Left lung (tissue), 10 donors: Measurements from ENCODE around the gene KLRC3. TPM values are rescaled to one million over a fixed set of nuclear protein-coding genes. Genes with fewer than 3 reads are reported as not detected.
"Not testable (repeated sequence)": the region's sequence is repeated elsewhere in the genome, so short reads cannot be mapped to it uniquely, and the experiment has no call there.

Experiments
- ATAC-seq: fragments of 200-7000 bp; cut with Tn5 transposase; one replicate; pipeline ENCODE4 v1.9.1; 2020; ENCODE audit warnings: moderate library complexity
- DNase-seq, 4 donors: peaks; one replicate each; pipeline ENCODE4 v3.0.0-alpha.2; 2013 to 2020
- H3K27ac ChIP-seq, 2 donors: fragments of 200-600 bp; sonication (generic) in 1 of 2; one replicate each; pipeline versions ENCODE4 v1.5.0 to v1.8.0; 2020 to 2021
- H3K27me3 ChIP-seq, 2 donors: fragments of 200-600 bp; sonication (generic) in 1 of 2; one replicate each; pipeline versions ENCODE4 v1.5.0 to v1.8.0; 2020 to 2021
- H3K36me3 ChIP-seq, 2 donors: fragments of 200-600 bp; sonication (generic) in 1 of 2; one replicate each; pipeline versions ENCODE4 v1.5.0 to v1.8.0; 2020 to 2021
- H3K4me1 ChIP-seq, 2 donors: fragments of 200-600 bp; one replicate each; pipeline ENCODE4 v1.8.0; 2021
- H3K4me3 ChIP-seq, 2 donors: fragments of 200-600 bp; sonication (generic) in 1 of 2; one replicate each; pipeline versions ENCODE4 v1.5.0 to v1.8.0; 2020 to 2021; ENCODE audit warnings: mild to moderate bottlenecking in 1 of 2
- H3K9me3 ChIP-seq, 2 donors: fragments of 200-600 bp; sonication (generic) in 1 of 2; one replicate each; pipeline versions ENCODE4 v1.5.0 to v1.8.0; 2020 to 2021
- intact Hi-C, 2 donors: fragments of 100-400 bp; cut with DNase I; formaldehyde crosslinking; loops; one replicate each; pipeline versions ENCODE4 v1.11.2 to v1.14.2; 2022
- polyA plus RNA-seq, 6 donors: library from polyadenylated mRNA; unstranded; fragments of 120-200 nt; gene quantifications; one replicate each; pipeline ENCODE4 v1.2.1, GENCODE V29; 2013; ENCODE audit not compliant: insufficient read length in 6 of 6
- total RNA-seq, 2 donors: library from RNA; stranded (reverse); fragmentation: NEBNext Ultra II Directional; extraction: Animal tissue kit (Norgen Biotek cat#: 25700); gene quantifications; one replicate each; pipeline ENCODE4 v1.2.1, GENCODE V29; 2021
- TF ChIP-seq, protein P1 (sequence below), 2 donors: fragments of 200-600 bp; sonication (generic) in 1 of 2; IDR thresholded peaks; one replicate each; pipeline versions ENCODE4 v1.5.0 to v1.8.0; 2021; ENCODE audit warnings: antibody characterized with exemption in 2 of 2
- donor health status: DM: no; HTN: yes; CAD: no.
- donor health status: DM: no; HTN: no; CAD: no.

The KLRC3 gene
- total and polyA plus RNA-seq, 8 donors = 0.25 to 0.41 (median 0.32) TPM; not detected in 5

DNA sequence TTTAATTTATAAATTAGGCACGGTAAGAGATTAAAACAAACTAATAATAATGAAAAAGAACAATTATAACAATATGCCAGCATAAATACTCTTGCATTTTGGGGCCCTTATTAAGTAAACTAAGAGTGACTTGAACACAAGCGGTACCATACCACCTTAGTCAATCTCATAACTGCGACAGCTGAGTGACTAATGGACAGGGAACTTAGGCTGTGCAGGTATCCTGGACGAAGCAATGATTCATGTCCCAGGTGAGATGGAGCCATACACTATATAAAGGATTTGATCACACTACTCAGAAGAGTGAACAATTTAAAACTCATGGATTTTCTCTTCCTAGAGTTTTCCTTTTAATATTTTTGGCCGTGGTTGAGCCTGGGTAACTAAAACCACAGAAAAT, 15.1 kb downstream of the KLRC3 start:
- ATAC-seq = no peak
- intact Hi-C loops = no loop called here
- Histone ChIP-seq H3K9me3 (no peaks in the 10 kb centered on the region), H3K27me3 (no peaks in the 10 kb centered on the region), H3K4me1 (no peaks in the 10 kb centered on the region), H3K36me3 (no peaks in the 10 kb centered on the region), H3K27ac (no peak overlapping the region), H3K4me3 (no peak overlapping the region)
- TF ChIP-seq, protein P1, sequence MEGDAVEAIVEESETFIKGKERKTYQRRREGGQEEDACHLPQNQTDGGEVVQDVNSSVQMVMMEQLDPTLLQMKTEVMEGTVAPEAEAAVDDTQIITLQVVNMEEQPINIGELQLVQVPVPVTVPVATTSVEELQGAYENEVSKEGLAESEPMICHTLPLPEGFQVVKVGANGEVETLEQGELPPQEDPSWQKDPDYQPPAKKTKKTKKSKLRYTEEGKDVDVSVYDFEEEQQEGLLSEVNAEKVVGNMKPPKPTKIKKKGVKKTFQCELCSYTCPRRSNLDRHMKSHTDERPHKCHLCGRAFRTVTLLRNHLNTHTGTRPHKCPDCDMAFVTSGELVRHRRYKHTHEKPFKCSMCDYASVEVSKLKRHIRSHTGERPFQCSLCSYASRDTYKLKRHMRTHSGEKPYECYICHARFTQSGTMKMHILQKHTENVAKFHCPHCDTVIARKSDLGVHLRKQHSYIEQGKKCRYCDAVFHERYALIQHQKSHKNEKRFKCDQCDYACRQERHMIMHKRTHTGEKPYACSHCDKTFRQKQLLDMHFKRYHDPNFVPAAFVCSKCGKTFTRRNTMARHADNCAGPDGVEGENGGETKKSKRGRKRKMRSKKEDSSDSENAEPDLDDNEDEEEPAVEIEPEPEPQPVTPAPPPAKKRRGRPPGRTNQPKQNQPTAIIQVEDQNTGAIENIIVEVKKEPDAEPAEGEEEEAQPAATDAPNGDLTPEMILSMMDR (IDR thresholded peaks at IDR 0.05) = no peak
- no peak for DNase-seq

DNA sequence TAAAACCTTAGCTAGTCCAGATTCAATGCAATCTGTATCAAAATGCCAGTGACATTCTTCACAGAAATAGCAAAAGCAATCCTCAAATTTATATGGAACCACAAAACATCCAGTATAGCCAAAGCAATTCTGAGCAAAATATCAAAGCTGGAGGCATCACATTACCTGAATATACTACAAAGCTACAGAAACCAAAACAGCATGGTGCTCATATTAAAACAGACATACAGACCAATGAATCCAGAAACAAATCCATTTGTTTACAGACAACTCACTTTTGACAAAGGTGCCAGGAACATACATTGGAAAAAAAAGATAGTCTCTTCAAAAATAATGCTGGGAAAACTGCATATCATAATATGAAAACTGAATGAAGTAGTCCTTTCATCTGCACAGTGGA, 15.6 kb downstream of the KLRC3 start:
- intact Hi-C loops = no loop called here
- TF ChIP-seq, protein P1 (IDR thresholded peaks at IDR 0.05) = no peak
- ATAC-seq = no peak

DNA sequence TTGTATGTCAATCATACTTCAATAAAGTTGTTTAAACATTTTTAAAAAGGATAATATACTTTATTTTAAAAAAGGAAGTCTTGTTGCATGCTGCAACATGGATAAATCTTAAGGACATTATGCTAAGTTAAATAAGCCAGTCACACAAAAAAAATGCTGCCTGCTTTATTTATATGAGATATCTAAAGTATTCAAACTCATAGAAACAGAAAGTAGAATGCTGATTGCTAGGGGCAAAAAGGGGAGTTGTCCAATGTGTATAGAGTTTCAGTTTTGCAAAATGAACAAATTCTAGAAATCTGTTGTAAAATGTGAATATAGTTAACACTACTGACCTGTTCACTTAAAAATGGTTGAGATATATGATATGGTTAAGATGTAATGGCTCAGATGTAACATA, 19.6 kb downstream of the KLRC3 start:
- ATAC-seq = no peak
- Histone ChIP-seq H3K27me3 (no peaks in the 10 kb centered on the region), H3K27ac (no peak overlapping the region), H3K4me3 (no peak overlapping the region), H3K36me3 (no peaks in the 10 kb centered on the region), H3K9me3 (no peaks in the 10 kb centered on the region), H3K4me1 (peaks cover 0 to 3% of the 10 kb centered on the region in 2 donors)
- TF ChIP-seq, protein P1 (IDR thresholded peaks at IDR 0.05) = no peak
- DNase-seq = no peak
- intact Hi-C loops = no loop called here

More for the DNA sequence above, 15.6 kb downstream of the KLRC3 start:
- Histone ChIP-seq H3K9me3 (no peaks in the 10 kb centered on the region), H3K4me1 (no peaks in the 10 kb centered on the region), H3K27me3 (no peaks in the 10 kb centered on the region), H3K36me3 (no peaks in the 10 kb centered on the region), H3K27ac (no peak overlapping the region), H3K4me3 (no peak overlapping the region)
- DNase-seq = no peak

DNA sequence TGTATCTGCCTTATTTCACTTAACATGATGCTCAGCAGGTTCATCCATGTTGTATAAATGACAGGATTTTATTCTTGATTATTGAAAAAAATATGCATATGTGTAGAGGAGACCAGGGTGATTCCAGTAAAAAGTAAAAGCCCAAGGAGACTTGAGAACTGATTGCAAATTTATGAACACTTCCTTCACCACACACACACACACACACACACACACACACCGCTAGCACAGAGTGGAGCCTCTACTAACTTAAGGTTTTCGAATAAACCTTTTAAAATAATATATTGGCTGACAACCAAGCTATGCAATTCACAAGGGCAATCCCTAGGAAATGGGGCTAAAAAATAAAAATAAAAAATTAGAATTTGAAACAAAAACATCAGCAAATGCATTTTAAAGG, 22.2 kb downstream of the KLRC3 start:
- DNase-seq (no peak), ATAC-seq (no peak)
- intact Hi-C loops = no loop called here
- Histone ChIP-seq H3K27me3 (no peaks in the 10 kb centered on the region), H3K36me3 (no peaks in the 10 kb centered on the region), H3K27ac (no peak overlapping the region), H3K4me3 (no peak overlapping the region), H3K9me3 (no peaks in the 10 kb centered on the region), H3K4me1 (peaks cover 0 to 12% of the 10 kb centered on the region in 2 donors)
- TF ChIP-seq, protein P1 (IDR thresholded peaks at IDR 0.05) = no peak

DNA sequence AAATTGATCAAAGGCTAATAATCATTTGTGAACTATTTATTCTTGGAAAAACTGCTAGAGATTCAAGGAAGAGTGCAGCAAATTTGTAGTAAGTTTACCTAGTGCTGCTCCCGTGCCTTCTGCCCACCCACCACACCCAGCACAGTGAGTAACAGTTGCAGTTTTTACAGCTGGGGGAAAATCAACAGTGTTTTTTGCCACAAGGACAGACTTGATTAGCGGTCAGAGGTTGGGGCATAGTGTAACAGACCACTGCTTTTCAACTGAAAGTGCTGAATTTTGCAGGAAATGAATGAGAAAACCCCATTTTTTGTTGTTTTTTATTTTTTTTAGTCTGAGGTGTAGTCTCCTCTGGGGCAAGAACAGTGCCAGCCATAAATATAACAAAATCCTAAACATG, 23.1 kb downstream of the KLRC3 start:
- no peaks in the 10 kb centered on the region for H3K9me3 ChIP-seq
- no peak for ATAC-seq
- DNase-seq = no peak
- peaks cover 0 to 18% of the 10 kb centered on the region in 2 donors for H3K4me1 ChIP-seq
- H3K4me3 ChIP-seq = no peak overlapping the region
- TF ChIP-seq, protein P1 (IDR thresholded peaks at IDR 0.05) = no peak
- no peaks in the 10 kb centered on the region for H3K27me3 ChIP-seq
- intact Hi-C loops = no loop called here
- H3K27ac ChIP-seq = no peak overlapping the region
- no peaks in the 10 kb centered on the region for H3K36me3 ChIP-seq

DNA sequence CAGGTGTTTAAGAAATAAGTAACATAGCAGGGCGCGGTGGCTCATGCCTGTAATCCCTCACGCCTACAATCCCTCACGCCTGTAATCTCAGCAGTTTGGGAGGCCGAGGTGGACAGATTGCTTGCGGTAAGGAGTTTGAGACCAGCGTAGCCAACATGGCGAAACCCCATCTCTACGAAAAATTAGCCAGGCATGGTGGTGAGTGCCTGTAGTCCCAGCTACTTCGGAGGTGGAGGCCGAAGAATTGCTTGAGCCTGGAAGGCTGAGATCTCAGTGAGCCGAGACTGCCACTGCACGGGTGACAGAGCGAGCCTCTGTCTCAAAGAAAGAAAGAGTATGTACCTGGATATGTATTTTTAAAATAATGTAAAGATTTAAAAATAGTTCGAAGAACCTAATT, 24.2 kb downstream of the KLRC3 start:
- DNase-seq, H3K27me3 ChIP-seq, H3K4me3 ChIP-seq, H3K36me3 ChIP-seq, ATAC-seq, H3K9me3 ChIP-seq, intact Hi-C loops: not testable (repeated sequence)
- peak overlapping the region; percentile 22 to 65 for H3K27ac ChIP-seq
- peaks cover 0 to 23% of the 10 kb centered on the region in 2 donors for H3K4me1 ChIP-seq
